Skeletal muscle tissue (tissue), 4 donors: ENCODE data around the gene KPRP. TPM values are rescaled to one million over a fixed set of nuclear protein-coding genes. Genes with fewer than 3 reads are reported as not detected.

Experiments used
- H3K27ac ChIP-seq: one replicate; pipeline ENCODE4 v1.7.0; 2013; ENCODE audit warnings: mild to moderate bottlenecking, low read depth, low read length, inconsistent platforms
- H3K27me3 ChIP-seq, 3 donors: one replicate each; pipeline ENCODE4 v1.7.0; 2013; ENCODE audit warnings: low read length in 3 of 3; ENCODE audit not compliant: control insufficient read depth in 3 of 3, insufficient read depth in 3 of 3
- H3K36me3 ChIP-seq, 3 donors: one replicate each; pipeline ENCODE4 v1.7.0; 2013; ENCODE audit warnings: low read length in 3 of 3; ENCODE audit not compliant: control insufficient read depth in 3 of 3, insufficient read depth in 3 of 3
- H3K4me1 ChIP-seq, 3 donors: one replicate each; pipeline ENCODE4 v1.7.0; 2013; ENCODE audit warnings: low read length in 3 of 3, mild to moderate bottlenecking in 3 of 3; ENCODE audit not compliant: control insufficient read depth in 3 of 3, insufficient read depth in 3 of 3
- H3K4me3 ChIP-seq, 3 donors: one replicate each; pipeline ENCODE4 v1.7.0; 2013; ENCODE audit warnings: low read length in 3 of 3
- H3K9ac ChIP-seq, 3 donors: one replicate each; pipeline ENCODE4 v1.7.0; 2013; ENCODE audit warnings: low read length in 3 of 3, mild to moderate bottlenecking in 3 of 3, moderate library complexity in 2 of 3, low read depth in 1 of 3
- H3K9me3 ChIP-seq, 3 donors: one replicate each; pipeline ENCODE4 v1.7.0; 2013; ENCODE audit warnings: low read length in 3 of 3; ENCODE audit not compliant: control insufficient read depth in 3 of 3
- total RNA-seq: library from RNA; depleted of rRNA; stranded (reverse); fragments of >200 nt; gene quantifications from one replicate; pipeline ENCODE4 v1.2.3, GENCODE V29; 2014
- donor health status: Osteomylitis.

The KPRP gene
- total RNA-seq, 1 donor from 2014 or later = not detected

DNA sequence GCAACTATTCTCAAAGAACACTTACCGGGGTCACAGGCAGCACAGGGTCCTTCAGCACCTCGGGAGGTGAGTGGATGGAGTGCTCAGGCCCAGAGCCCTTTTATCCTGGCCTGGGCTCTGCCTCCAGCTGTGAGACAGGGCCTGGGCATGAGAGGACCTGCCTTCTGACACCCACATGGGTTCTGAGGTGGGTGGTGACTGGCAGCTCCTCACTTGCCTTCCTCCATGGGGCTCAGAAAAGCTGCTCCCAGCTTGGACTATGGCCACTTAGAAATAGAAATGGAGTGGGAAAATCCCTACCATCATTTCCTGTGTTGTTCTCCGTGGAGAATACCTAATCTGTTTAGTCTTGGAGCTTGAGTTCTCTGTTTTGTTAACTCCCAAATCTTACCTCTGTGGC, 48.8 kb downstream of the KPRP start, which contains the start of gene LCE1C:
Gene LCE1C, minus strand, starts transcription at position 76 of the 400 bp plus-strand sequence. CDS start 1,173 bp downstream, outside the sequence.
- H3K9ac ChIP-seq = no peak within 1 kb of the TSS
- no peaks in the 10 kb centered on the region for H3K9me3 ChIP-seq
- H3K4me3 ChIP-seq = no peak within 1 kb of the TSS
- no peaks in the 10 kb centered on the region for H3K36me3 ChIP-seq
- peaks cover 0 to 2% (median 0%) of the 10 kb centered on the region in 3 donors for H3K27me3 ChIP-seq
- H3K27ac ChIP-seq = no peak within 1 kb of the TSS
- no peaks in the 10 kb centered on the region for H3K4me1 ChIP-seq

DNA sequence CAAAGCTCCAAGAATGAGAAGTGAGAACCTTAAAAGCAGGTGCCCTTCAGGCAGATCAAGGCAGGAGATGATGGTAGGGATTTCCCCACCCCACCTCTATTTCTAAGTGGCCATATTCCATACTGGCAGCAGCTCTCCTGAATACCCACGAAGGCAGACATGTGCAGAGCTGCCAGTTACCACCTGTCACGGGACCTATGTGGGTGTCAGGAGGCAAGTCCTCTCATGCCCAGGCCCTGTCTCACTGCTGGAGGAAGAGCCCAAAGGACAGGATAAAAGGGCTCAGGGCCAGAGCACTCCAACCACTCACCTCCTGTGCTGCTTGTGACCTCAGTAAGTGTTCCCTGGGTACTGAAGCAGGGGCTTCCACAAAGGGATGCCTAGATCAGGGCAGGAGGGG, 53.2 kb downstream of the KPRP start:
- H3K27me3 ChIP-seq = peaks cover 0 to 2% (median 0%) of the 10 kb centered on the region in 3 donors
- no peaks in the 10 kb centered on the region for H3K4me1 ChIP-seq
- H3K9ac ChIP-seq = no peak overlapping the region
- H3K9me3 ChIP-seq = no peaks in the 10 kb centered on the region
- no peak overlapping the region for H3K27ac ChIP-seq
- no peaks in the 10 kb centered on the region for H3K36me3 ChIP-seq
- no peak overlapping the region for H3K4me3 ChIP-seq

Other genes starting within 250 kb of the KPRP start
- gene LCE5A, start 247.2 kb upstream of the KPRP start, total RNA-seq = not detected
- gene CRCT1, start 243.5 kb upstream of the KPRP start, total RNA-seq = not detected
- gene LCE3E, start 191.2 kb upstream of the KPRP start, total RNA-seq = not detected
- not detected for gene LCE3D, start 177.5 kb upstream of the KPRP start, total RNA-seq
- not detected for gene LCE3C, start 157.8 kb upstream of the KPRP start, total RNA-seq
- gene LCE3B, start 144.2 kb upstream of the KPRP start, total RNA-seq = not detected
- not detected for gene LCE3A, start 134.9 kb upstream of the KPRP start, total RNA-seq
- not detected for gene LCE2D, start 94.6 kb upstream of the KPRP start, total RNA-seq
- gene LCE2C, start 82.7 kb upstream of the KPRP start, total RNA-seq = not detected
- not detected for gene LCE2B, start 71.9 kb upstream of the KPRP start, total RNA-seq
- not detected for gene LCE2A, start 59.7 kb upstream of the KPRP start, total RNA-seq
- not detected for gene LCE4A, start 49.9 kb upstream of the KPRP start, total RNA-seq
- gene LCE1F, start 17.1 kb downstream of the KPRP start, total RNA-seq = not detected
- gene LCE1E, start 28.2 kb downstream of the KPRP start, total RNA-seq = not detected
- gene LCE1D, start 38.7 kb downstream of the KPRP start, total RNA-seq = not detected
- not detected for gene LCE1C, start 48.6 kb downstream of the KPRP start, total RNA-seq
- not detected for gene LCE1B, start 53.9 kb downstream of the KPRP start, total RNA-seq
- gene LCE1A, start 69.4 kb downstream of the KPRP start, total RNA-seq = not detected
- not detected for gene LCE6A, start 84.8 kb downstream of the KPRP start, total RNA-seq
- gene LCE7A, start 102.0 kb downstream of the KPRP start, total RNA-seq = not detected
- gene SMCP, start 120.3 kb downstream of the KPRP start, total RNA-seq = not detected
- gene IVL, start 150.5 kb downstream of the KPRP start, total RNA-seq = not detected
- gene SPRR5, start 189.2 kb downstream of the KPRP start, total RNA-seq = not detected
- gene SPRR4, start 212.6 kb downstream of the KPRP start, total RNA-seq = not detected
- gene SPRR1A, start 226.1 kb downstream of the KPRP start, total RNA-seq = not detected
- not detected for gene SPRR3, start 243.7 kb downstream of the KPRP start, total RNA-seq